Thyroid gland (tissue), 4 donors: ENCODE measurements around the gene AOAH.

Source experiments
- CTCF ChIP-seq, 6 experiments: fragments of 200-600 bp in 3 of 6; fragments of 450-650 bp in 3 of 6; sonication (generic) in 3 of 6; IDR thresholded peaks; one replicate each; pipeline ENCODE4 v1.5.1; 2016 to 2019; ENCODE audit warnings: antibody characterized with exemption in 6 of 6, mild to moderate bottlenecking in 2 of 6, inconsistent platforms in 1 of 6, moderate library complexity in 1 of 6
- POLR2A ChIP-seq, 2 donors: fragments of 450-650 bp; IDR thresholded peaks; one replicate each; pipeline ENCODE4 v1.6.1; 2017; ENCODE audit warnings: antibody characterized with exemption in 2 of 2, mild to moderate bottlenecking in 2 of 2, moderate library complexity in 1 of 2

DNA sequence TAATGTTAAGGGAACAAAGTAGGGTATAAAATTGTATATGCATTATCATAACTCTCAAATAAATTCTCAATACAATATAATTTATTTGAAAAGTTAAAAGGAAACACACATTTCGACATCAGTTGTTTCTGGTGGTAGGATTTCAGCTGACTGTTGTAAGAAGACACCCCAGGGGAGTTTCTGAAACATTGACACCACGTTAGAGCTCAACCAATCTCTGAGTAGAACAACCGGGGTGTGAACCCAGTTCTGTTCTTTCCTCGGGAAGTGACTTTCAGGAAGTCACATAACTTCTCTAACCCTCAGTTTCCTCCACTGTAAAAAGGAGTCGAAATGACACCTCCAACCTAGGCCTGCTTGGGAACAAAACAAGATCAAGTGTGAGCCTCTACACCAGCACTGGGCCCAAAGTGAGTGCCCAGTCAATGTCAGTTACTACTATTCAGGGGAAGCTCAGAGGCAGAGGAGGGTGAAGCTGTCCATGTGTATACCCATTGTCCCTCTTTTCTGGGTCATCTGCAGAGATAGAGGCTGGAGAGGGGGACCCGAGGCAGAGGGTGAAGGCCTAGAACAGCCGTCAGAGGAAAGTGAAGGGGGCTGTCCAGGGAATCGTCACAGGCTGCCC, 67.1 kb downstream of the AOAH start:
- TF ChIP-seq CTCF (IDR thresholded peaks at IDR 0.05): no peak
- TF ChIP-seq POLR2A (IDR thresholded peaks at IDR 0.05): no peak
